ENCODE measurements around the gene MB21D2.

Gene MB21D2

GRCh38 chr3:192833177-192833890 lies 84.3 kb downstream of the MB21D2 start:
- POLR2A ChIA-PET, result interaction anchor here (1.3 kb wide), 1 partner anchor 84 kb away, joined by 5 read pairs; the partner anchor contains the start of gene MB21D2
- CTCF ChIA-PET, result no interaction called here
- TF ChIP-seq PKNOX1 (IDR thresholded peaks at IDR 0.05), result no peak
- no peak for TF ChIP-seq ARNT (IDR thresholded peaks at IDR 0.05)
- TF ChIP-seq FOXM1 (IDR thresholded peaks at IDR 0.05; ENCODE audit: borderline replicate concordance), result no peak
- no peak for TF ChIP-seq TARDBP (IDR thresholded peaks at IDR 0.05)
- TF ChIP-seq L3MBTL2 (conservative IDR thresholded peaks at IDR 0.05), result no peak
- TF ChIP-seq BHLHE40 (IDR thresholded peaks at IDR 0.05; ENCODE audit: borderline replicate concordance), result no peak
- no peak for TF ChIP-seq NFRKB (IDR thresholded peaks at IDR 0.05)
- TF ChIP-seq HDGF (IDR thresholded peaks at IDR 0.05; ENCODE audit: borderline replicate concordance), result no peak
- TF ChIP-seq ELF4 (IDR thresholded peaks at IDR 0.05), result no peak
- TF ChIP-seq FOXA1 (IDR thresholded peaks at IDR 0.05), result no peak
- TF ChIP-seq CTBP1 (IDR thresholded peaks at IDR 0.05; ENCODE audit: borderline replicate concordance), result no peak
- TF ChIP-seq LEF1 (IDR thresholded peaks at IDR 0.05; ENCODE audit: borderline replicate concordance), result no peak
- TF ChIP-seq FOXK2 (IDR thresholded peaks at IDR 0.05), result no peak
- no peak for TF ChIP-seq ZNF384 (IDR thresholded peaks at IDR 0.05)
- DNase-seq (ENCODE audit: extremely low spot score), result no peak

- ChIA-PET POLR2A (no interaction called here), CTCF (no interaction called here)
- DNase-seq (ENCODE audit: extremely low spot score), result no peak
- TF ChIP-seq CTBP1 (IDR thresholded peaks at IDR 0.05; ENCODE audit: borderline replicate concordance) (no peak), FOXM1 (IDR thresholded peaks at IDR 0.05; ENCODE audit: borderline replicate concordance) (no peak), HDGF (IDR thresholded peaks at IDR 0.05; ENCODE audit: borderline replicate concordance) (no peak), PKNOX1 (IDR thresholded peaks at IDR 0.05) (no peak), L3MBTL2 (conservative IDR thresholded peaks at IDR 0.05) (no peak), LEF1 (IDR thresholded peaks at IDR 0.05; ENCODE audit: borderline replicate concordance) (no peak), BHLHE40 (IDR thresholded peaks at IDR 0.05; ENCODE audit: borderline replicate concordance) (no peak), SUZ12 (IDR thresholded peaks at IDR 0.05) (no peak), SP1 (IDR thresholded peaks at IDR 0.05) (no peak), ELF4 (IDR thresholded peaks at IDR 0.05) (no peak), TARDBP (IDR thresholded peaks at IDR 0.05) (no peak), FOXK2 (IDR thresholded peaks at IDR 0.05) (no peak), NFRKB (IDR thresholded peaks at IDR 0.05) (no peak), ZNF384 (IDR thresholded peaks at IDR 0.05) (no peak), ARNT (IDR thresholded peaks at IDR 0.05) (no peak), FOXA1 (IDR thresholded peaks at IDR 0.05) (no peak)
Measured at GRCh38 chr3:192831801-192832347, 85.8 kb downstream of the MB21D2 start.

- DNase-seq (ENCODE audit: extremely low spot score), result no peak
- CTCF ChIA-PET, result no interaction called here
- POLR2A ChIA-PET, result no interaction called here
- TF ChIP-seq SUZ12 (IDR thresholded peaks at IDR 0.05) (no peak), CTBP1 (IDR thresholded peaks at IDR 0.05; ENCODE audit: borderline replicate concordance) (no peak), SP1 (IDR thresholded peaks at IDR 0.05) (no peak), TARDBP (IDR thresholded peaks at IDR 0.05) (no peak), L3MBTL2 (conservative IDR thresholded peaks at IDR 0.05) (no peak), FOXK2 (IDR thresholded peaks at IDR 0.05) (no peak), FOXA1 (IDR thresholded peaks at IDR 0.05) (no peak), ELF4 (IDR thresholded peaks at IDR 0.05) (no peak), BHLHE40 (IDR thresholded peaks at IDR 0.05; ENCODE audit: borderline replicate concordance) (no peak), LEF1 (IDR thresholded peaks at IDR 0.05; ENCODE audit: borderline replicate concordance) (no peak)
Measured at GRCh38 chr3:192831111-192831644, 86.5 kb downstream of the MB21D2 start.

GRCh38 chr3:192830291-192831110 lies 87.2 kb downstream of the MB21D2 start:
- no peak for DNase-seq (ENCODE audit: extremely low spot score)
- TF ChIP-seq L3MBTL2 (conservative IDR thresholded peaks at IDR 0.05), result no peak
- POLR2A ChIA-PET, result no interaction called here
- CTCF ChIA-PET, result no interaction called here

GRCh38 chr3:192827863-192828594 lies 89.6 kb downstream of the MB21D2 start:
- CTCF ChIA-PET, result no interaction called here
- POLR2A ChIA-PET, result no interaction called here
- TF ChIP-seq BHLHE40 (IDR thresholded peaks at IDR 0.05; ENCODE audit: borderline replicate concordance) (no peak), FOXK2 (IDR thresholded peaks at IDR 0.05) (no peak), SP1 (IDR thresholded peaks at IDR 0.05) (no peak), ELF4 (IDR thresholded peaks at IDR 0.05) (no peak), PKNOX1 (IDR thresholded peaks at IDR 0.05) (no peak), CTBP1 (IDR thresholded peaks at IDR 0.05; ENCODE audit: borderline replicate concordance) (no peak), ZNF384 (IDR thresholded peaks at IDR 0.05) (no peak), SUZ12 (IDR thresholded peaks at IDR 0.05) (no peak), ARNT (IDR thresholded peaks at IDR 0.05) (no peak)
- DNase-seq (ENCODE audit: extremely low spot score), result no peak
